ENCODE data around the gene GPHN.

GPHN gene

GRCh38 chr14:66974397-66975025 is 466.6 kb downstream of the GPHN start:
- TF ChIP-seq REST (IDR thresholded peaks at IDR 0.05; ENCODE audit: insufficient read depth in 1 of 2, low read depth in 2 of 2, low read length in 2 of 2) (no peak), SIN3A (IDR thresholded peaks at IDR 0.05; ENCODE audit: borderline replicate concordance, insufficient read depth, low read length) (no peak)

DNA sequence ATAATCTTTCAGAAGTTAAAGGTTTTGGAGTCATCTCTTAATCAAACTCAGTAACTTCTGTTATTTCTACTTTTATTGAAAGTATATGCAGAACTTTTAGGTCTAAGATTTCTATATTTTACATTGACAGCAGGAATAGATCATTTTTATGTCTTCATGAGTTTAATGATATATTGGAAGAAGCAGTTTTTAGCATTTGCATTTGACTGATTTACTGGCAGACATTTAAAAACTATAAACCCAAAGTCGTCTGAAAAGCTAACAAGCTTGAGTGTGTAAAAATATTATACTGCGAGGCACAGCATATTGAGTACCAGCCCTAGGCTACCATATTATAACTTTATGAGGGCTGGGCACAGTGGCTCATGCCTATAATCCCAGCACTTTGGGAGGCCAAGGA is 467.3 kb downstream of the GPHN start:
- TF ChIP-seq REST (IDR thresholded peaks at IDR 0.05; ENCODE audit: insufficient read depth in 1 of 2, low read depth in 2 of 2, low read length in 2 of 2) (no peak), POLR2AphosphoS5 (IDR thresholded peaks at IDR 0.05; ENCODE audit: low read depth, low read length) (no peak), SIN3A (IDR thresholded peaks at IDR 0.05; ENCODE audit: borderline replicate concordance, insufficient read depth, low read length) (no peak), FOXP2 (optimal IDR thresholded peaks at IDR 0.05; ENCODE audit: borderline replicate concordance, extremely low read depth, extremely low read length, insufficient read depth) (no peak), TAF1 (IDR thresholded peaks at IDR 0.05; ENCODE audit: borderline replicate concordance, insufficient read depth, low read length) (no peak)

DNA sequence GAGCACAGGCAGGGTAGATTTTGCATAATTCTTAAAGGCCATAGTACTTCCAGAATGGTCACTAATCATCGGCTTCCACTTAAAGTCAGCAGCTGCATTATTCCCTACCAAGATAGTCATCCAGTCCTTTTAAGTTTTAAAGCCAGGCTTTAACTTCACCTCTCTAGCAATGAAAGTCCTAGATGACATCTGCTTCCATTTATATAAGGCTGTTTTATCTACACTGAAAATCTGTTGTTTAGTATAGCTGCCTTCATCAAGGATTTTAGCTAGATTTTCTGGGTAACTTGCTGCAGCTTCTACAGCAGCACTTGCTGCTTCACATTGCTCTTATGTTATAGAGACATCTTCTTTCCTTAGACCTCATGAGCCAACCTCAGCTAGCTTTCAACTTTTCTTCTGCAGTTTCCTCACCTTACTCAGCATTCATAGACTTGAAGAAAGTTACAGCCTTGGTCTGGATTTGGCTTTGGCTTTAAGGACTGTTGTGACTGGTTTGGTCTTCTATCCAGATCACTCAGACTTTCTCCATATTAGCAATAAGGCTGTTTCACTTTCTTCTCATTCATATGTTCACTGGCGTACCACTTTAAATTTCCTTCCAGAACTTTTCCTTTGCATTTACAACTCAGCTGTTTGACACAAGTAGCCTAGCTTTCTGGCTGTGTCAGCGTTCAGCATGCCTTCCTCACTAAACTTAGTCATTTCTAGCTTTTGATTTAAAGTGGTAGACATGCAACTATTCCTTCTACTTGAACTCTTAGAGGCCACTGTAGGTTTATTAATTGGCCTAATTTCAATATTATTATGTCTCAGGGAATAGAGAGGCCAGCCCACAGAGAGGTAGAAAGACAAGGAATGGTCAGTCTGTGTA is 471.4 kb downstream of the GPHN start:
- no peak for TF ChIP-seq POLR2AphosphoS5 (IDR thresholded peaks at IDR 0.05; ENCODE audit: low read depth, low read length)
- no peak for TF ChIP-seq FOXP2 (optimal IDR thresholded peaks at IDR 0.05; ENCODE audit: borderline replicate concordance, extremely low read depth, extremely low read length, insufficient read depth)
- no peak for TF ChIP-seq REST (IDR thresholded peaks at IDR 0.05; ENCODE audit: insufficient read depth in 1 of 2, low read depth in 2 of 2, low read length in 2 of 2)
- no peak for TF ChIP-seq TAF1 (IDR thresholded peaks at IDR 0.05; ENCODE audit: borderline replicate concordance, insufficient read depth, low read length)
- no peak for TF ChIP-seq SIN3A (IDR thresholded peaks at IDR 0.05; ENCODE audit: borderline replicate concordance, insufficient read depth, low read length)

GRCh38 chr14:66982247-66982646 is 474.3 kb downstream of the GPHN start:
- TF ChIP-seq FOXP2 (optimal IDR thresholded peaks at IDR 0.05; ENCODE audit: borderline replicate concordance, extremely low read depth, extremely low read length, insufficient read depth), result no peak
- TF ChIP-seq TAF1 (IDR thresholded peaks at IDR 0.05; ENCODE audit: borderline replicate concordance, insufficient read depth, low read length), result no peak
- TF ChIP-seq POLR2AphosphoS5 (IDR thresholded peaks at IDR 0.05; ENCODE audit: low read depth, low read length), result no peak
- no peak for TF ChIP-seq SIN3A (IDR thresholded peaks at IDR 0.05; ENCODE audit: borderline replicate concordance, insufficient read depth, low read length)
- TF ChIP-seq REST (IDR thresholded peaks at IDR 0.05; ENCODE audit: insufficient read depth in 1 of 2, low read depth in 2 of 2, low read length in 2 of 2), result no peak

Data from PFSK-1 (cell line).